Measurements from ENCODE around the gene FHOD3.

The FHOD3 gene

GRCh38 chr18:36602620-36603019, 305.1 kb downstream of the FHOD3 start:
- no peak for DNase-seq

- DNase-seq, result no peak
Measured at GRCh38 chr18:36608107-36608506, 310.6 kb downstream of the FHOD3 start.

- no peak for DNase-seq
Measured at GRCh38 chr18:36610258-36610657, 312.7 kb downstream of the FHOD3 start.

- no peak for DNase-seq
Measured at GRCh38 chr18:36610661-36611060, 313.1 kb downstream of the FHOD3 start.

GRCh38 chr18:36613069-36613468, 315.6 kb downstream of the FHOD3 start:
- no peak for DNase-seq

GRCh38 chr18:36613810-36614209, 316.3 kb downstream of the FHOD3 start:
- DNase-seq, result no peak

- DNase-seq, result no peak
Measured at GRCh38 chr18:36620788-36621187, 323.3 kb downstream of the FHOD3 start.

- no peak for DNase-seq
Measured at GRCh38 chr18:36622610-36623009, 325.1 kb downstream of the FHOD3 start.

- DNase-seq, result no peak
Measured at GRCh38 chr18:36623091-36623490, 325.6 kb downstream of the FHOD3 start.

GRCh38 chr18:36623681-36624190, 326.2 kb downstream of the FHOD3 start:
- DNase-seq, result no peak

- DNase-seq, result no peak
Measured at GRCh38 chr18:36624451-36625167, 327.1 kb downstream of the FHOD3 start.

GRCh38 chr18:36625386-36625785, 327.9 kb downstream of the FHOD3 start:
- DNase-seq, result no peak

GRCh38 chr18:36627637-36628036, 330.1 kb downstream of the FHOD3 start:
- DNase-seq, result no peak

GRCh38 chr18:36628435-36629137, 331.1 kb downstream of the FHOD3 start:
- no peak for DNase-seq

GRCh38 chr18:36629138-36629530, 331.6 kb downstream of the FHOD3 start:
- DNase-seq, result no peak

- DNase-seq, result no peak
Measured at GRCh38 chr18:36629836-36630235, 332.3 kb downstream of the FHOD3 start.

GRCh38 chr18:36630917-36631316, 333.4 kb downstream of the FHOD3 start:
- DNase-seq, result no peak

- no peak for DNase-seq
Measured at GRCh38 chr18:36633961-36634412, 336.5 kb downstream of the FHOD3 start.

- DNase-seq, result no peak
Measured at GRCh38 chr18:36634573-36635216, 337.2 kb downstream of the FHOD3 start.

- DNase-seq, result no peak
Measured at GRCh38 chr18:36635414-36636096, 338.0 kb downstream of the FHOD3 start.

- no peak for DNase-seq
Measured at GRCh38 chr18:36636237-36636817, 338.8 kb downstream of the FHOD3 start.

- no peak for DNase-seq
Measured at GRCh38 chr18:36638224-36638623, 340.7 kb downstream of the FHOD3 start.
